Pulmonary artery endothelial cell (primary cell): Measurements from ENCODE around the gene KCNE1. TPM values are rescaled to one million over a fixed set of nuclear protein-coding genes. Genes with fewer than 3 reads are reported as not detected.

Experiments
- DNase-seq: peaks from one replicate; pipeline ENCODE4 v3.0.0-alpha.2; 2011; ENCODE audit warnings: low read depth, low spot score
- total RNA-seq: library from RNA; depleted of rRNA; stranded (reverse); fragments of >200 nt; gene quantifications from 2 replicates; pipeline ENCODE4 v1.2.3, GENCODE V29; 2014

Gene KCNE1
- total RNA-seq, 1 donor from 2014 or later = 0.13 TPM

DNA sequence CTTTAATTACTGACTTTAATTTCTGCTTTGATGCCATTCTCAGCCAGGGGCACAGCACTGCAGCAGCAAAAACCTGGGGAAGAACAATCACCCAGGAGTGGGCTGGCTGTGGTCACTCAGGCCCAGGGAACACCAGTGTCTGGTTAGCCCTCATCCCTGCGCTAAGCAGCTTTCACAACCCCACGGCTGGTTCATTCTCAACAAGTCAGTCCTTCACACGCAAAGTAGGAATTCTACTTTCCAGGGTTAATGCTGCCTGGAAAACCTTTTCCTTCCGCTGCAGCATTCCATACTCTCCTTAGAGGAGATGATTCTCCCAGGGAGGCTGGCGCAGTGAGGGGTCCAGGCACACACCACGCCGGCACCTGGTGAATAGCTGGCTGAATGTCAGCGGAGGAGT, 24.3 kb upstream of the KCNE1 start:
- no peak for DNase-seq

DNA sequence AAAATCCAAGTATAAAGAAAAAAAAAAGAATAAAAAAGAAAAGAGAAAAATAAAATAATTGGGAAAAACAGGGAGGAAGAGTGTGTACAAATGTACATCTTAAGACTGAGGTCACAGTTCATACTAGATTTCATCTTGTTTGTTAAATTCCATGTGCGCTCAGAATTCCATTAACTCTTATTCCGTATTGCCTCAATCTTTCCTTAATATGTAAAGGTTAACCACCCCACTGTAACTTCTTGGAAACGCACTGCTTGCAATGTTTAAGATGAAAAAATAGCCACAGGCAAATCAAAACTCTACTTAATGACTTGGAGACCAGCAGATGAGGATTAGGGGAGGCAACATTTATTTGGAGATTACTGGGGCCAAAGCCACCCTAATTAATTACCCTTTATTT, 23.9 kb upstream of the KCNE1 start:
- DNase-seq = no peak

DNA sequence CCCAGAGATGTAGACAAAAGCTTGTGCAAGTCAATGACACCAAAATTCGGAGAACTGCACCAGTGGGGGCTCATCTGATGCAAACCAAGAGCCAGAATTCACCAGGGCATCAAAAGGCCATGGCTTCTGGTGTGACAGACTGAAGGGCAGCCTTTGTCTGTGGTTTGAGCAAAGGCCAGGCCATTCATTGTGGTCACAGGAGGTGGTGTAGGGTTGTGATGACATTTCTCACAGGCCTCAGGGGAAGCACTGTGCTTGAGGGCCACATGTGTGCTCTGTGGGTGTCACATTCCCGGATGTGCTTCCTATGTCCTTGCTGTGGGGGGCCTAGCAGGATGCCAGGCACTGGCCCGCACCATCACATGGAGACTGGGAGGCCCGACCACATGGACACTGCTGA, 22.5 kb upstream of the KCNE1 start:
- no peak for DNase-seq

DNA sequence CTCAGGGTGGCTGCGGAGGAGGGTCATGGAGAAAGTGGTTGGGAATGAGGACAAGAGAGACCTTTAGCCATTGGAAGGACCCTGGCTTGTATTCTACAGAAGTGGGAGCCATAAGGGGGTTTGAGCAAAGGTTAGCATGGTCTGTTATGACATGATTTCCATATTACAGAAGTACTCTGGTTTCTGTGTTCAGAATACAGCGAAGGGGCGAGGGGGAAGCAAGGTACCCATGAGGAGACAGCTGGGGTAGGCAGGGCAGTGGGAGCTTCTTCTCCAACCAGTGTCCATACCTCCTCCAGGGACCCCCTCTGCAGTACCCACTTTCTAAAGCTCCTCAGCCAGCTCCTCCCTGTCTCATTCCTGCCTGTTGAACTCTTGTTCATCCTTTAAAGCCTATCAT, 21.9 kb upstream of the KCNE1 start:
- DNase-seq = no peak

GRCh38 chr21:34531399-34531798, 19.4 kb upstream of the KCNE1 start:
- DNase-seq = no peak

DNA sequence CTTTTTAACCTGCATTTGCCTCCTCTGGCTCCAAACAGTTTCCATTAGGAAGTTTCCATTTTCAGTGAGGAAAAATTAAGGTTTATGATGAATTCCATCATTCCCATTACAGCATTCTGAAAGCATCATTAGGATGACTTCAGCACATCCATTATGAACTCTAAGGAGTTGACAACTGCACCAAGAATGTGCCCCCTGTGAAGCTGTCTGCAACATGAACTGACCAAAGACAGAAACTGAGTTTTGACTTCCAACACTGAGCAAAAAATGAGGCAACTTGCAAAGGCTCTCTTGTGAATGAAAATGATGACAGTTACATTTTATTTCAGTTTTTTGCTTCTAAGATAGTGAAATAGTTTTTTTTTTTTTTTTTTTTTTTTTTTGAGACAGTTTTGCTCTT, 18.3 kb upstream of the KCNE1 start:
- DNase-seq = no peak

- DNase-seq = no peak
Observed at GRCh38 chr21:34528131-34528561, 16.1 kb upstream of the KCNE1 start.

- peak; percentile 99 for DNase-seq
Observed at GRCh38 chr21:34526618-34527290, 14.7 kb upstream of the KCNE1 start.

GRCh38 chr21:34526241-34526617, 14.2 kb upstream of the KCNE1 start:
- DNase-seq = no peak

- DNase-seq = no peak
Observed at GRCh38 chr21:34524646-34525601, 12.9 kb upstream of the KCNE1 start.

GRCh38 chr21:34523019-34523555, 11.1 kb upstream of the KCNE1 start:
- no peak for DNase-seq

GRCh38 chr21:34522284-34522683, 10.3 kb upstream of the KCNE1 start:
- DNase-seq = no peak

GRCh38 chr21:34521561-34521960, 9.6 kb upstream of the KCNE1 start:
- no peak for DNase-seq

DNA sequence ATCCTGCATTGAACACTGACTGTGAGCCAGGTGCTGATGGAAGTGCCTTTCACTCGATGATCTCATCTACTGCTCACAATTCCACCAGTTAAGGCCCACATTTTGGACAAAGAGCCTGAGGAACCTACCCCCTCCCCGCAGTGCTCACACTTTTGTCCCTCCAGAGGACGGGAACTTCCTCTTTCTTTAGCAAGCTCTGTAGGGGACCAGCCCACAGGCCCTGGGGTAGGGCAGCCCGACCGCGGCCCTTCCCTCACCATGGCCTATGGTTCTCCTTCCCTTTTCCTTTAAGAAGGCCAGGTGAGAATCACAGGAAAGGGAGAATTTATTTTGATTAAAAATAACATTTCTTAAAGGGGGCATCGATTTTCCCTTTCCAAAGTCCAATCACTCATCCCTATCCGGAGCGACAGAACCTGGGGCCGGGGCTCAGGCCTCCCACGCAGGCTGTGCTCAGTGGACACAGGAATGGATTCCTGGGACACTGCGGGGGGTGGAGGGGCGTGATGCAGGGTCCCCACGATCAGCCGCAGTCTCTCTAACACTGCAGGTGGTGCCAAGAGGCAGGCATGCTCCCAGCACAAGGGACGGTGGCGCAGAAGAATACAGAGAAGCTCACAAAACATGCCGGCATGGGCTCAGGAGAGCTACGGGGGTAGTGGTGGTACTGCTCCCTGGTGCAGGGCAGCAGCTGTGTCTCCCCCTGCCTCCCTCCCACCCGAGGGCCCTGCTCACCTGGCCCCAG, 8.9 kb upstream of the KCNE1 start:
- no peak for DNase-seq

- DNase-seq = no peak
Observed at GRCh38 chr21:34520281-34520680, 8.3 kb upstream of the KCNE1 start.

- no peak for DNase-seq
Observed at GRCh38 chr21:34519694-34520093, 7.7 kb upstream of the KCNE1 start.

GRCh38 chr21:34519016-34519415, 7.0 kb upstream of the KCNE1 start:
- no peak for DNase-seq

DNA sequence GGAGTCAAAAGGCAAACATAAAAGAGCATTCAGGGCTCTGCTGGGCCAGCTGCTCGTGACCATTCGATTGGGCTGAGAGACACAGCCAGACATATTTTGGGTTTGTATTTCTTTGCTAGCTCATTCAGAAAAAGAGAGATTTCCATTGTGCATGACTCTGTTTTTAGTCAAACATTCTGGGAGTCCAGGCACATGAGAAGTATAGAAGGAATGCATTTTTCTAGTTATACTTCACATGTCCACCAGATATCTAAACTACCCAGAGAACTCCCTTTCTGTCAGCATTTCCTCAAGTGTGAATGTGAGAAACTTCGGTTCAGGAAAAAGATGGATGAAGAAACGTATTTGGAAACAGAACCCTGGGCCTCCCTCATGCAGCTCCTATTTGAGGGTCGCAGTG, 6.3 kb upstream of the KCNE1 start:
- DNase-seq = no peak

DNA sequence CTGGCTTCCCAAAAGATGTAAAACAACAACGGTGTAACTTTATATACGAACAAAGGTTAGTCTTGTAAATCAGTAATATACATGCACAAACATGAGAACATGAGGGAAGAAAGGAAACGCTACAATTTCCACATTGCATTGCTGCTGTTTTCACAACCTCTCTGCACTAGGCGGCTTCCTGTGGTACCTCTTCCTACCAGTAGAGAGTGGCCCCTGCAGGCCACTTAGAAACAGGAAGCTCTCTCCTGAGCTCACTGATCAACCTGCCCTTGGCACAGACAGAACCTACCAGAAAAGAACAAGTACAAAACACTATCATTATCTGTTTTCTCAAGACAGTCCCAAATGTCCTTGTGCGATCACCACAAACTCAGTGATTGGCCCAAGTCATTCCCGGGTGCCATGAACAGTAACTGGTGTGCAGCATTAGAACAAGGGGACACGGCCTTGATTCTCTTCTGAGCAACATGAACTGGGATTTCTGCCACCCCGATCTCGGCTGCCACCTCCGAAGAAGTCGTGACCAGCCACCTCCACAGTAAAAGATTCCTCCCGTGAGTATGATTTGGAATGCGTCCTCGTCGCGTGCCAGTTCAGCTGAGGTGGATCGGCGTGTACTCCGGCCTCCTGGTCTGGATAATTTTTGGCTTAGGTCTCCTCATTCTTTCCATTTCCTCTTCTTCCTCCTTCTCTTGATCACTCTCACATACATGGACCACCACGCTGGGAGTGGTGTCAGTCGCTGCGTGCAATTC, 5.7 kb upstream of the KCNE1 start:
- no peak for DNase-seq

DNA sequence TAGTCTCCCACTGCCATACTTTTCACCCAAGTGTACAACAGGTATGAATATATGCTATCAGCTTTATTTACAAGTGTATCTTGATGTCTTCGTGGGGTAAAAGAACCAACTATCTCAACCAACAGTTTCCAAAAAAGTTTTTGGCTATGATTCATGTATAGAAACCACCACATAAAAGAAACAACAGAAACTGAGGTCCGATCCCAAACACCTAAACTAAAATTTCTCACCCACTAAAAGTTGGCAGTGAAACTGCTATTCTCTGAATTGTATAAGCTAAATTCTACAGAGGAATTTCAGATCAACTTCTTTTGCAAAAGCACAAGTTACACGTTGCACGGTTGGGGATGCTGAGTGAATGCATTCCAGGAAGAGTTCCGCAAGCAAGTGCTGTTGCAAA, 5.0 kb upstream of the KCNE1 start:
- no peak for DNase-seq

- DNase-seq = no peak
Observed at GRCh38 chr21:34514576-34515115, 2.6 kb upstream of the KCNE1 start.
